ENCODE data around the gene MORC1.

The MORC1 gene

GRCh38 chr3:108976058-108976457 is 141.9 kb downstream of the MORC1 start:
- no peak for DNase-seq
- Histone ChIP-seq H3K27me3 (no peaks in the 10 kb centered on the region), H3K36me3 (no peaks in the 10 kb centered on the region), H3K4me3 (ENCODE audit: low read depth, low read length) (no peak overlapping the region), H3K9me3 (no peaks in the 10 kb centered on the region), H3K4me1 (no peaks in the 10 kb centered on the region)
- TF ChIP-seq CTCF (IDR thresholded peaks at IDR 0.05; ENCODE audit: low read depth, low read length): no peak

GRCh38 chr3:108973019-108973418 is 144.9 kb downstream of the MORC1 start:
- DNase-seq: no peak
- Histone ChIP-seq H3K36me3 (no peaks in the 10 kb centered on the region), H3K4me3 (ENCODE audit: low read depth, low read length) (no peak overlapping the region), H3K4me1 (no peaks in the 10 kb centered on the region; the same call in 1 of the 2 replicates), H3K27me3 (no peaks in the 10 kb centered on the region), H3K9me3 (no peaks in the 10 kb centered on the region)
- TF ChIP-seq CTCF (IDR thresholded peaks at IDR 0.05; ENCODE audit: low read depth, low read length): no peak

GRCh38 chr3:108972482-108972881 is 145.5 kb downstream of the MORC1 start:
- Histone ChIP-seq H3K27me3 (no peaks in the 10 kb centered on the region), H3K4me1 (no peaks in the 10 kb centered on the region; the same call in 1 of the 2 replicates), H3K36me3 (no peaks in the 10 kb centered on the region), H3K4me3 (ENCODE audit: low read depth, low read length) (no peak overlapping the region), H3K9me3 (no peaks in the 10 kb centered on the region)
- DNase-seq: no peak
- no peak for TF ChIP-seq CTCF (IDR thresholded peaks at IDR 0.05; ENCODE audit: low read depth, low read length)

- Histone ChIP-seq H3K27me3 (peaks cover 4% of the 10 kb centered on the region; the same call in 1 of the 2 replicates), H3K9me3 (no peaks in the 10 kb centered on the region), H3K4me1 (no peaks in the 10 kb centered on the region; the same call in 1 of the 2 replicates), H3K36me3 (no peaks in the 10 kb centered on the region), H3K4me3 (ENCODE audit: low read depth, low read length) (no peak overlapping the region)
- no peak for TF ChIP-seq CTCF (IDR thresholded peaks at IDR 0.05; ENCODE audit: low read depth, low read length)
- no peak for DNase-seq
These were observed 147.4 kb downstream of the MORC1 start for GRCh38 chr3:108970561-108970960.

GRCh38 chr3:108966773-108967172 is 151.2 kb downstream of the MORC1 start:
- Histone ChIP-seq H3K36me3 (no peaks in the 10 kb centered on the region), H3K27me3 (peaks cover 4% of the 10 kb centered on the region; the same call in 1 of the 2 replicates), H3K9me3 (no peaks in the 10 kb centered on the region), H3K4me3 (ENCODE audit: low read depth, low read length) (no peak overlapping the region), H3K4me1 (no peaks in the 10 kb centered on the region; the same call in 1 of the 2 replicates)
- DNase-seq: no peak
- TF ChIP-seq CTCF (IDR thresholded peaks at IDR 0.05; ENCODE audit: low read depth, low read length): no peak

- no peak overlapping the region for H3K4me3 ChIP-seq (ENCODE audit: low read depth, low read length)
- no peaks in the 10 kb centered on the region for H3K9me3 ChIP-seq
- H3K27me3 ChIP-seq: peaks cover 4% of the 10 kb centered on the region
- no peaks in the 10 kb centered on the region for H3K4me1 ChIP-seq
- DNase-seq: no peak
- no peaks in the 10 kb centered on the region for H3K36me3 ChIP-seq
- no peak for TF ChIP-seq CTCF (IDR thresholded peaks at IDR 0.05; ENCODE audit: low read depth, low read length)
These were observed 158.9 kb downstream of the MORC1 start for GRCh38 chr3:108959017-108959416.

Data from BE2C (cell line).